HG02623 (cell line): ENCODE measurements around the gene TAGLN2.

ENCODE experiments used
- ATAC-seq: cut with Tn5 transposase; IDR thresholded peaks from one replicate; pipeline ENCODE4 v1.9.1; 2021; ENCODE audit warnings: moderate library complexity; ENCODE audit not compliant: unreplicated experiment

TAGLN2 gene

DNA sequence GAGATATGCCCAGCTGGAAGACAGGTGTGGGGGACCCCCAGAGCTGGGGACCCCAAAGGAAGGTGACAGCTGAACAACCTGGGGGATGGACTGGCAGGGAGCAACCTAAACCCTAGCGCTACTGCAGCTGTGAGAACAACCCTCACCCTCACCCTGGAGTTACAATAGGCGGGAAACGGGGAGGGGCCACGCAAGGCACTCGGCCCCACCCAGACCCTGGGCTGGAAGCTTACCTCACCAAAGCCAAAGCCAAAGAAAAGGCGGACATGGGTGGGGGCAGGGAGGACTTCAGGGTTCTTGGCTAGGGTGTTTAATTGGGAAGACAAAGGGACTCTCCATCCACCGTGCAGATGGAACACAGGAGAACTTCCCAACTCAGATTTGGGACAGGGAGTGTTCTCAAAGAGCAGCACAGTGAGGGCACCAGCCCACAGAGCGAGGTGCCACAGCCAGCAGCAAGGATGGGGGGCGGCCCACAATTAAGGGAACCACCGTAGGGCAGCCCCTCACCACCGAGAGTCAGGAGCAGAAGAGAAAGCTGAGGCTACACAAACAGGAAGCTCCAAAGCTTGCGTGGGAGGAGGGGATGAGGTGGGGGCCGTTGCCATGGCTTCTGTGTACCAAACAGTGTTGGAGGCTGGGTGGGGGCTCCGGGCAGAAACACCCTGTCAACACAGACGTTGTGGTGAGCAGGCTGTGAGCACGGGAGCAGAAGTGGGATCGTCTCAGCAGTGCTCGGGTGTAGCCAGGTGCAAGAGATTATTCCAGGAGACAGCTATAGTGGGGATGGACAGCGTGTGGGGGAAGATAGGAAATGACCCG lies 1.9 kb downstream of the TAGLN2 start:
- peak; percentile 23 for ATAC-seq

DNA sequence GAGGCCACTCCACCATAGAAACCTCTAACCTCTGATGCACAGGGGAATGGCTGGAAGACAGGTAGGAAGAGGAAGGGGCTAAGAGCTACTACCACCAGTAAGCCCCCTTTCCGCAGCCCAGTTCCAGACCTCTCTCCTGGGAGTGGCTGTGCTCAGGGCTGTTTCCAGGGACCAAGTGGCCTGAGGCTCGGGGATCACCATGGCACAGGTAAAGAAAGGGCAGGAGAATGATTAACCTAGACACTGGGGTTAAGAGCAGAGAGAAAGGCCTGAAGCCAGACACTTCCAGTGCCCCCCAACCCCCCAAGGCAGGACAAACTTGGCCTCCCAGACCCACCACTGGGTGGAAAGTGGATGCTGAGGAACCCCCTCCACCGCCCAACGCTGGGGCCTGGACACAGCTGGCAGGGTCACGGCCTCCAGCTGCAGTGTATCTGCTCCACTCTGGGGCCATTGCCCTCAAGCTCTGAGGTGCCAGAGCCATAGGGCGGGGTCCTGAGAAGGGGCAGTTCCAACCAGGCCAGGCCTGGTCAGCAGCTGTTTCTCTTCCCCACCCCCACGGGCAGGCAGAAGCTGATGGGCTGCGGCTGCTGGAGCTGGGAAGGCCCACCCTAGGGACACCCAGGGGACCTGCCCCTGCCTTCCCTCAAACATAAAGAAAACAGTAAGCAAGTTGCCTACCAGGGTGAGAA lies 2.6 kb downstream of the TAGLN2 start:
- ATAC-seq = no peak

DNA sequence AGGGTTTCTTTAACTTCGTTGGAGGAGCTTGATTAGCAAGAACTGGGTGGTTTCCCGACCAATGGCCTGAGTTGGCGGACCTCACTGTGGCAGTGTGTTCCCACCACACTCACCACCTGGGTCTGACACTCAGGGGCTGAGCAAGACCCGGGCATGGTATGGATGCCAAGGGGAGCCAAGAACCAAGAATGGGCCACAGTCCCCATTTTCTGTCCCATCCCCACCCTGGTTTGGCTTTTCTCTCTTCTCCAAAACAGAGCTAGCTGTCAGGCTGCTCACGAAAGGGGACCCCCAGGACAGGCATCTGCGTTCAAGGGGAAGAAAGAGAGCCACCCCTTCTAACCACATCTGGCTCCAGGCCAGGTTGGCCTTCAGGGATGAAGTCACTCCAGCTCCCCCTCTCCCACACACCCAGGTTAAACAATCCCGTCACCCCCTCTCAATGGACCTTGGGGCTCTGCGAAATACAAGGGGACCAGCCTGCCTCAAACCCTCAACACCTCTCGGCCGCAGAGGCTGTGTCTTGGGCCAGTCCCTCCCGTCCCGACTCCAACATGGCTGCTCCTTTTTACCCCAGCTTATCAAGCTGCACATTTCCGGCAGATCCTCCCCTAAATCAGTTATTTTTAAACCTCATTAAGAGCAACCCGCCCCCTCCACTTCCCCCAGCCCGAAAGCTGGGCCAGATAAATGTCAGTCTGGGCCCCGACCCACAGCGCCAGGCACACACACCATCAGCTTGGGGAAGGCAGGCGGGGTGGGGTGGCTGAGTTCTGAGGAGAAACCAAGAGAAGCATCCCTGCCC lies 3.4 kb downstream of the TAGLN2 start:
- ATAC-seq = no peak

DNA sequence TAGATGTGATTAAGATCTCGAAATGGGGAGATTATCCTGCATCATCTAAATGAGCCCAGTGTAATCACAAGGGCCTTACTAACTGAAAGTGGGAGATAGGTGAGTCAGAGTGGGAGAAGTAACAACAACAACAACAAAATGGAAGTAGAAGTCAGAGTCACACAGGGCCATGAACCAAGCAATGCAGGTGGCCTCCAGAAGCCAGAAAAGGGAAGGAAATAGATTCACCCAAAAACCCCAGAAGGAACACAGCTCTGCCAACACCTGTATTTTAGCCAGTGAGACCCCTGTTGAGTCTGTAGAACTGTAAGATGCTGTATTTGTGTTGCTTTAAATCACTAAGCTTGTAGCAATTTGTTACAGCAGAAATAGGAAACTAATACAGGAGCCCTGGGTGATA lies 4.1 kb downstream of the TAGLN2 start:
- ATAC-seq = peak; percentile 30

DNA sequence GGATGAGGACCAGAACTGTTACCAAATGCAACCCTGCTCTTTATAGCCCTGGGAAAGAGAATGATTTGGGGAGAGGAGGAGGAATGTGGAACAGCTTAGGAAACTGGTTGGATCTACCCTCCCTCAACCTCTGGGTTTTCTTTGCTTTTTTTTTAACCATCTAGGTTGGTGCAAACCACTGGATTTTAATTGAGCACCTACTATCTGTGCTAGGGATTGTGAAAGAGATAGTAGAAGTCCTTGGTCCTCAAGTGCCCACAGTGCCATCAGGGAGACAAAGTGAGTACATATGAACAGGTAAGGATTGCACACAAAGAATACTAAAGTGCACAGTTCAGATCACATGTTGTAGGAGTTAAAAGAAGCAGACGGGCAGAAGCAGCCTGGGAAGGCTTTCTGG lies 4.7 kb downstream of the TAGLN2 start:
- ATAC-seq = no peak

DNA sequence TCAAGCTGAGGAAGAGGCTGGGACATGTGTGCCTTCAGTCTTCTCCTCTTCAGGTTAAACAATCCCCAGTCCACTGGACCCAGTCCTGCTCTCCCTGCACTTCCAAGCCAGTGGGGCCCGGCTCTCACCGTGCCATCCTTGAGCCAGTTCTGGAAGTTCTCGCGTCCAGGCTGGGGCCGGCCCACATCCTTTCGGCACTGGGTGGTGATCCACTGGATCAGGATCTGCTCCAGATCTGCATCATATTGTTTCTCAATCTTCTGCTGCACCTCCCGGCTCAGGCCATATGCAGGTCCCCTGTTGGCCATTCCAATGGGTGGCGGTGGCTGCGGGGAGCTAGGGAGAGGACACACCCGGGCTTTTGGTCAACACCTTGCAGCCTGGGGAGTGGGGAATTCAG lies 5.1 kb downstream of the TAGLN2 start:
- no peak for ATAC-seq

DNA sequence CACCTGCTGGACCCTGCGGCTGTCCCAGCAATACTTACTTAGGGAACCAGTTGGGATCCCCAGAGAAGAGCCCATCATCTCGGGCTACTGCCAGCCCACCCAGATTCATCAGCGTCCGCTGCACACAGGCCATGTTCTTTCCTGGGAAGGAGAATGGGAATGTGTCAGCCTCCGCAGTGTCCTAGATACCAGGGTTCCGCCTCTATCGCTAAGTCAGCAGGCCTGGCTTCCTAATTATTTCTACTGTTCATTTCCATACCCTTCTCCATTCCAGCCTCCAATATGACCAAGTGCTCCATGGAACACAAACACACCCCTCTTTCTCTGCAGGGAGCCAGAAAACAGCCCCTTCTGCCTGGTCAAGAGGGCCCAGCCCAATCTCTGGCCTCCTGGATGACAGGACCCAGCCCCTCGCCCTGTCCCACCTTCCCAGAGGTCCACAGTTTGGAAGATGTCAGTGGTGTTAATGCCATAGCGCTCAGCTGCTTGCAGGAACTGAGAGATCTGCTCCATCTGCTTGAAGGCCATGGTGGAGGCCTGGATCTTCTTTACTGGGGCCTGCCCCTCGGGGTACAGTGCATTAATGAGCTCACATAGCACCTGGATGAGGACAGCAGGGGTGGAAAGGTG lies 6.0 kb downstream of the TAGLN2 start:
- ATAC-seq = no peak

DNA sequence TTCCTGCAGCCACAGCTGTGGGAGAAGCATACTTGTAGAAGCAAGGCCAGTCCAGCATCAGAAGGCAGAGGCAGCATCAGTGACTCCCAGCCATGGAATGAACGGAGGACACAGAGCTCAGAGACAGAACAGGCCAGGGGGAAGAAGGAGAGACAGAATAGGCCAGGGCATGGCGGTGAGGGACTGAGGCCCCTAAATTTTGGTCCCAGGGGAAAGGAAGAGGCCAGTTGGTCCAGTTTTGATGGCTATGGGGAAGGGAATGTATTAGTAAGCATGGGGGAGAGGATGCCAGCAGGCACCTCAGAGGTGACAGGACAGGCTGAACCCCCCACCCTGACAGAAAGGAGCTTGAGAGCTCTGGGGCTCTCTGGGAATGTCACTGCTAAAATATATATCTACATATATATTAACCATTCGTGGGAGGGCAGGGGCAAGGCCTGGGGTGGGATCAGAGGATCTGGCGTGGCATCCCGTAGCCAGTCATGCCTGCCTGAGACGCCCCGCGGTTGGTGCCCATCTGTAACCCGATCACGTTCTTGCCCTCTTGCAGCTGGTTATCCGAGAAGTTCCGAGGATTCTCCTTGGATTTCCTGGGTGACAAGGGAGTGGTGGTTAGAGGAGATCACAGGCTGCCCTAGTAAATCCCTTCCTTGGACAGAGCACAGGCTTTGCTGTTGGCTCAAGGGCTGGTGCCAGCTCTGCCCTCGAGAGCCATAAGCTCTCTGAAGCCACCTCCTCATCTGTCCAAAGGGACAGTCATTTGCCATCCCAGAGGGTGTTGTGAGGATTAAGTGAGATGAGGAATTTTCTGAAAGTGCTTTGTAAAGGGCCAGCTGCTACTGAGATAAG lies 6.7 kb downstream of the TAGLN2 start:
- ATAC-seq = no peak

DNA sequence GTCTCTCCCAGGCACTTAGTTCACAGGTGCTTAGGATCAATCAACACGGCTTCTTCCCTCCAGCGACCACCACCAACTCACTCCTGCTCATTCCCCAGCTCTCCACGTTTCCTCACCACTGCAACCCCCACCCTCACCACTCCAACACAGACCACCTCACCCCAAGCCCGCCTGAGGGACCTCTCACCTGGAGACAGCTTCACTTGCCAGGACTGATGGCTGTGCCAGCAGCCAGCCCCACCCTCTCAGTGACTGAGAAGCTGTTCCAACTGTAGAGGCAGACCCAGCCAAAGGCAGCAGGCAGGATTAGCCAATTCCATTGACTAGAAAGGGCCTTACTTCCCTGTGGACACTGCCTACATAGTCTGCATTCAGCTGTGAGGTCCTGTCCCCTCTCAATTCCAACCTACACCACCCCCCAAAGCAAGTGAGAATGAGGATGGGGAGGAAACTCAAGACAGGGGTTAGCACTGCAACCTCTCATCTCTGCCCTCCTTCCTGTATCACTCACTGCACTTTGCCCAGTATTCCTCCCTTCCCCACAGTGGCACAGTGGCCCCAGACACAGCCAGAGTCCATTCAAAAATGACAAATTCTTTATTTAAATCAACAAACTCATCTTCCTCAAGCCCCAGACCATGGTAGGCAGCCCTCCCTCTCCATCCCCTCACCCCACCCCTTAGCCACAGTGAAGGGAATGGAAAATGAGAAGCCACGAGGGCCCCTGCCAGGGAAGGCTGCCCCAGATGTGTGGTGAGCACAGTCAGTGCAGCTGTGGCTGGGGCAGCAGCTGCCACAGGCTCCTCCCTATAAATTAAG lies 7.6 kb downstream of the TAGLN2 start:
- ATAC-seq = no peak

DNA sequence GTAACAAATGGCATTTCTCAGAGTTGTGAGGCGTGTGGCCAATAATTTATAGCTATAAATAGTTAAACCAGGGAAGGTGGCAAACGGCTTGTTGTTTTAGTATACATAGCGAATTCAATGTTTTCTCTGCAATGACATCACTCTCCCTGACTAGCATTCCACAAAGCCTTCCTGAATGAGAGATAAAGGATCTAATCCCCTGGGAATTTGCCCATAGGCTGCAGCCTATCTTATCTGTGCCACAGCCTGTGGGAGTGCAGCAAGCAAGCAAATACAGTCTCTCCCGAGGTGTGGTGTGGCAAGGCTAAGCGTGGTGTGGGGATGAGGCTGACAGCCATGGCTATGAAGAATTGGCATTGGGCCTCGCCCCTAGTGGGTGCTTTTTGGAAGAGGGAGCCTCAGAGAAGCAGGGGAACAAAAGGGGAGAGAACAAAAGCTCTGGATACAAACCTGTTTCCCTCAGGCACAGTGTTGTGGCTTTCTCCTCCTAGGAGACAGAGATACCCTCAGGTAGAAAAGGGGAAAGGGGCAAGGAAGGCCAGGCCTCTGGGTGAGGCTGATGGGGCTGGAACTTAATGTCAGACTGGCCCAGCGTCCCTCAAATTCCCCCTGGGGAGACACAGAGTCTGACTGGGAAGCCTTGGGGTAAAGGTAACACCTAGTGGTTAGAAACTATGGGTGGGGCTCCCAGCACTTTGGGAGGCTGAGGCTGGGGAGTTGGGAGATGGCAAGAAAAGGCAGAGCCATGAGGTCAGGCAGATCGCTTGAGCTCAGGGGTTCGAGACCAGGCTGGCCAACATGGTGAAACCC lies 8.9 kb downstream of the TAGLN2 start:
- no peak for ATAC-seq

DNA sequence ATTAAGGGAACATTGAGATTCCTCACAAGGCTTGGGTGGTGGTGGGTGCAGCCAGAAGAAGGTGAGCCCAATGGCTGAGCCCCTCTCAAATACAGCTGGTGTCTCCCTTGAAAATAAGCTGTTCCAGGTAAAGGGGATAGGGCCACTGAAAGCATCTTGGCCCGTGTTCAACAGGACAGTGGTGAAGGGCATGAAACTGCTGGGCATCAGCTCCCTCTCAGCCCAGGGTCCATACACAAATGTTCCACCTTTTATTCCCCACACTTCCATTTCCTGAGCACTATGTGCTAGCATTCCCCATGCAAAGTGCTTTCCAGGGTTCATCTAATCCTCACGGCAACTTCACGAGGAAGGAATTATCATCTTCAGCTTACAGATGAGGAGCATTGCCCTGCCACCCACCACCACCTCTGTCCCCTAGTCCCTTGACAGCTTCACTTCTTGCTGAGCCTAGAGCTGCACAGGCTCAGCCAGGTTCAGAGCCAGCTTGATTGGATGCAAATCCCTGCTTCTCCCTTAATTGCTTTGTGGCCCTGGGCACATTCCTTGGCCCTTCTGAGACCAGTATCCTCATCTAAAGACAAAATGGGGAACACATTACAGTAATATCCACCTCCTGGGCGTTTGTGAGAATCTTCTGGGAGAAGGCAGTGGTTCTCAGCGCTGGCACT lies 9.6 kb downstream of the TAGLN2 start:
- no peak for ATAC-seq

DNA sequence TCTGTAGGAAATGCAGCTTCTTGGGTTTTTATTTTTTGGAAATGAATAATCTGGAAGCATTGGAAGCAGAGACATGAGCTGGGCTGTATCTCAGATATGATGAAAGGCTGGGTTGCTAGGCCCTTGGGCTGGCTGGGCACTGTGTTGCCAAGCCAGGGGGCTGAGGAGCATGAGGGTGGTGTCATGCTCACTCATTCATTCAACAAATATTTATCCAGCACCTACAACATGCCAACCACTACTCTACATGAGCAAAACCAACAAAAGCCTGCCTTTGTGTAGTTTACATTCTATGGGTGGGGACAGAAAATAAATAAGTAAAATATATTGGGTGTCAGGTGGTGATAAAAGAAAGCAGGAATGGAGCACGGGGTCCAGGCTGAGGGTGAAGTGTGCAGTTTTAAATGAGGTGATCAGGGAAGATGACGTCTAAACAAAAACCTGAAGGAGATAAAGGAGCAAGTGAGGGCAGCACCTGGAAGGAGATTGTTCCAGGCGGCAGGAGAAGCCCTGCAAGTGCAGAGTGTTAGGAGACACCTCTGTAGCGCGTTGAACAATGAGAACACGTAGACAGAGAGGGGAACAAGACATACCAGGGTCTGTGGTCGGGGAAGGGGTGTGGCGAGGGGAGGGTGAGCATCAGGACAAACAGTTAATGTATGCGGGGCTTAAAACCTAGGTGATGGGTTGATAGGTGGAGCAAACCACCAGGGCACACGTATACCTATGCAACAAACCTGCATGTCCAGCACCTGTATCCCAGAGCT lies 10.9 kb downstream of the TAGLN2 start:
- ATAC-seq = no peak

DNA sequence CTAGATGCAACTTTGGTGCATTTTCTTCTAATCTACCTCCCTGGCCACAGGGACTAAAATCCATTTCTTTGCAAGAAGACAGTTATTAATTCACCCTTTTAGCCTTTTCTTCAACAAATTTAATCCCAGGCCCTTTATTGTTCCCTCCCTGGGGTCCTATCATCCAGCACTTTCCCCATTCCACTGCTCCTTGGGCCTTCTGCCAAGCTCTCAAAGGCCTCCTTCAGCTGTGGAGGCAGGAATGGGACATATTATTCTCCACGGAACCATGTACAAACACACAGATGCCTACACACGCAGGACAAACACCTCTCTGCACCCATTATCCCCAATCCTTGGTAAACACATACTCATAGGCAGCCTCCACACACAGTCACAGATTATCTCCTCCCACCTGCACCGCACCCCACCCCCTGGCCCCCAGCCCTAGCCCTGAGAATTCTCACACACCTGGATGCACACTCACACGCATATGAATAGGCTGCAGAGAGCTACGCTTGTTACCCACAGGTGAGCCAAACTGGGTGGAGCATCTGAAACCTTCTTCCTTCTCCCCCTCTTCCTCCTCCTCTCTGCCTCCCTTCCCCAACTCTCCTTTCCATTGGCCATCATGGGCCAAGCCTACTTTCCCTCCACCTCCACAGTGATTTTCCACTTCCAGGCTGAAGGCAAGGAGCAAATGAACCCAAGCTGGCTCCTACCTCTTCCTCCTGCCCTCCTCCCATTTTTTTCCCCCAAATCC lies 11.7 kb downstream of the TAGLN2 start:
- no peak for ATAC-seq

DNA sequence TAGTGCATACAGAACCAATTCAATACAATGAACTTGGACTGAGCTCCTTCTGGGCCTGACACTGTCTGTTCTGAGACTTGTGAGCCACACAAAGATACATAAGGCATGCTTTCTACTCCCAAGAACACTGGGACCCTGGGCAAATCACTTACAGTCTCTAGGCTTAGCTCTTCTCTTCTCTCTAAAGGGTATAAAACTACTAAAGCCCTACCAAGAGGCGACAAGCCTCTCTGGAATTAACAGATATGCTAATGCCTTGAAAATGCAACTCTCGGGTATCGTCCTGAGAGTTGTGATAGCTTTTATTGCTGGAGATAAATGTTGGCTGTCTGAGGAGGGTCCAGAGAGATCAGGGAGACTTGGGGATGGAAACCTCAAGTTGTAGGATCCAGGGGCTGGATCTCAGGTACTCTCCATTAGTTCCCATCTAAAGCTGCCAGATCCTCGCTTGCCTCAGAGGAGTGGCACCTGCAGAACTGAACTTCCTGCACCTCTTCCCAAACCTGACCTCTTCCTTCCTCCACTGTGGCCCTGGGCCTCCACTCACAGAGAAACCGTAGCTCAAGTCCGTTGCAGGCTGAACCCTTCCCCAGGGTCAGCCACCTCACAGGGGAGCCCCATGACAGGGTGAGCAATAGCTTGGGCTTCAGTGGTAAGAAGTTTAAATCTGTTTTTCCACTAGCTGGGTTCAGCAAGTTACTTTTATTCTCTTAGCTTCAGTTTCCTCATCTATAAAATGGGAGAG lies 13.8 kb downstream of the TAGLN2 start:
- no peak for ATAC-seq

DNA sequence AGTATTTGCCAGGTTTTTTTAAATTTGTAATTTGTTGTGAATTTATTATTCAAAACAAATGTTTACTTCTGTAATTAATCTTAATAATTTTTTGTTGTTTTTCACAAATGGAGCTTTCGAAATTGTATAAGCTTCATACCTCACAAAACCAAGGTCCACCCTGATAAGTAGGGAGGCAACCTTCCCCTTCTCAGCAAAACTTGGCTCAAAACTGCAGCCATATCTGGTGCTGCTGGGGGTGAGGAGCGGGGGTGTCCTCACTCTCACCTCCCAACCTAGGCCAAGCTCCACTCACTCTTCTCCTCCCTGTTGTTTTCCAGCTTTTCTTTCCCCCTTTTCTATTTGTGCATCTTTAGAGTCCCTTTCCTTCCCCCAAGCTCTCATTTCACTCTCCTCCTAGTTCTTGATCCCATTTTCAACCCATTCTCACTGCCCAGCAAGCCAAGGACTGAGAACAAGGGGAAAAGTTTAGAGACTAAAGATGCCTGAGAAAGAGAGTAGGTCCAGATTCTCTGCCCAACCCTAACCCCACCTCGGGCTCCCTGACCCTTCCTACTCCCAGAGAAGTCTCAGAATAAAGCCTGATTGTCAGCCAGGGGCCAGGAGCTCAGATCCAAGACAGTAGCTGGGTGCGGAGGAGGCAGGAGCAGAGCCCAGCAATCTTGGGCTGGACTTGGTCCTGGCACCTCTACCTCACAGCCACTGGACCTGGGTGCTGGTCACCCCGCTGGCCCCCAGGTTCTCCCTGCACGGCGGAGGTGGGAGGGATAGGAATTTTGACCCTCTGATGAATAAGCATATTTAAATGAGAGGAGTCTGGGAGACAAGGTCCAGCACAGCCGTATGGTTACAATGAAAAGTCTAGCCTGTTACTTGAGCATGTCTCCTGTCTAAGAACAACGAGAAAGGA lies 17.0 kb downstream of the TAGLN2 start:
- ATAC-seq = no peak
